Measurements from ENCODE around the gene NRIP3. TPM values are rescaled to one million over a fixed set of nuclear protein-coding genes. Genes with fewer than 3 reads are reported as not detected.

Gene NRIP3
- total RNA-seq = 24.9 TPM

DNA sequence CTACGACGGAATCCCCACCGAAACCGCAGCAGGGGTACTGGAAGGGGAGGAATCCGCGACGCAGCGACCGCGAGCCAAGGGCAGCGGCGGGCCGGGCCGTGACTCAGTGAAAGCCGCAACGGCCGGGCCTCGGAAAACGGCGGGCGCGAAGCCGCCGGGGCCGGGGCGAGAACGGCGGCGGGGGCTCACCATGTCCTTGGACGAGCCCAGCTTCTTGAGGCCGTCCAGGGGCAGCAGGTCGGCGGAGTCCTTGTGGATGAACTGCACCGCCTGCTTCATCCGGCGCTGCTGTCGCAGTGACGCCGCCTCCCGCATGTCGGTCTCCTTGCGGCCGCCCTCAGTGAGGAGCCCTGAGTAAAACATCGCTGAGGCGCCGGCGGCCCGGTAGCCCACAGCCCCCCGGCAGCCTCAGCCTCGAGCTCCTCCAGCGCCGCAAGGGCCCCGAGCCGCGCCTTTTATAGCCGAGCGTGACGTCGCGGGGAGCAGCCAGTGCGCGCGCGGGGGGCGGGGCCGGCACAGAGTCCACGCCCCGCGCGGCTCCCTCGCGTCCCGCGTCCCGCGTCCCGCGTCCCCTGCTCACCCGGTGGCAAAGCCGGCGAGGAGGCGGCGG, at the start of gene NRIP3:
NRIP3 (minus strand) TSS at position 429 of the 610 bp plus-strand sequence; CDS start at position 363, 66 bp downstream.
- DNase-seq (ENCODE audit: low spot score in 2 of 2) = peak; percentile 75 to 88
- no peak for FAIRE-seq

DNA sequence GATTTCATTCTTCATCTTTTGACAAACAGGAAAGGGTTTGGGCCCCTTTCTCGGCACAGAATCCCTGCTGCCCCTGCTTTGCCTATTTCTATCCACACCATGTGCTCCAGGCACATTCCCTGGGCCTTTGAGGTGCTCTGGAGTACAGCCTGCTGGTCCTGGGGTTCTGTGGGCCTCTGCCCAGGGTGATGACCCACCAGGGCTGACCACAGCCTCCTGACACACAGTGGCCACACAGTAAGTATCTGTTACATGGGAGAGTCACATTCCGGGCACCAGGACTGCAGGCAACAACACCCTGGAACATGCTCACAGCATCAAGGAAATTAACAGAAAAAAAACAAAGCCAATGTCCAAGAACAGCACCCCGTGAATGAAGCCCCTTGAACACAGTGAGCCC, 48.5 kb upstream of the NRIP3 start:
- DNase-seq (ENCODE audit: low spot score in 2 of 2) (no peak), FAIRE-seq (no peak)

DNA sequence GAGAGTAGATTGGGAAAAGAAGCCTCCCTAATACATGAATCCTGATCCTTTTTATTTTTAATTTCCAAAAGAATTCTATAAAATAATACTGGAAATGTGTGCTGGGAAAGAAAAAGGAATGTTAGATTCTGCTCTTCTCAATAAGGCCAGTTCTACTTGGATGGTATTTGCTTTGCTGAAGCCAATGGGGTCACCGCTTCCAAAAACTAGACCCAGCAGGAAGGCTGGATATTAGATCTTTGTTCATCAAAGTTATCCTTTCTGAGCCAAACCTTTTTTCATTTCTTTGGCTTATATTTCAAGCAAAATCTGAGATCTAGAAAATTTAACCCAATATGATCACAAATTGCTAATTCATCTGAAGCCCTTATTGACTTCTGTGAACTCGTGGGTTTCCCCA, 46.2 kb upstream of the NRIP3 start:
- DNase-seq (ENCODE audit: low spot score in 2 of 2) (no peak), FAIRE-seq (no peak)

DNA sequence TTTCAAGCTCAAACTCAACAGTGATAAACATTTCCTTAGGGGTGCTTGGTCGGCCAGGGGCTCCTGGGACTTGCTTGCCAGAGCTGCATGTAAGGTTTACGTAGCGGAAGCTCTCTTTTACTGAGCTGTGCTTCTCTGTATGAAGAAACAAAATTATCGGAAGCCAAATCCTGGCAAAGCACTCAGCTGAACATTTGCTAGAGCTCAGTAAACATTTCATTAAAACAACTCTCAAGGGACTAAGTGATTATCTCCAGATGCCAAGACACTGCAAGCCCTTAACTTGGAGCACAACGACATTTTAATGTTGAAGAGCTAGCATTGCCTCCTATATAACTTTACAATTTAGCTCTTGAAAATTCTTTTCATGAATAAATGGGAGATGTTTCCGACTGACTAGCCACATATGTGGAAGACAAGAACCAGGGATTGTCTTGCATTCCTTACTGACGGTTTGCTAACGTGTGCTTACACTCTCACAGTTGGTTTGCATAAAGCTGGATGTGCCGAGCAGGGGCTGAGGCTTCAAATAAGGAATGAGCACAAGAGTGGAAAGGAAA, 44.2 kb upstream of the NRIP3 start:
- no peak for DNase-seq (ENCODE audit: low spot score in 2 of 2)
- no peak for FAIRE-seq

DNA sequence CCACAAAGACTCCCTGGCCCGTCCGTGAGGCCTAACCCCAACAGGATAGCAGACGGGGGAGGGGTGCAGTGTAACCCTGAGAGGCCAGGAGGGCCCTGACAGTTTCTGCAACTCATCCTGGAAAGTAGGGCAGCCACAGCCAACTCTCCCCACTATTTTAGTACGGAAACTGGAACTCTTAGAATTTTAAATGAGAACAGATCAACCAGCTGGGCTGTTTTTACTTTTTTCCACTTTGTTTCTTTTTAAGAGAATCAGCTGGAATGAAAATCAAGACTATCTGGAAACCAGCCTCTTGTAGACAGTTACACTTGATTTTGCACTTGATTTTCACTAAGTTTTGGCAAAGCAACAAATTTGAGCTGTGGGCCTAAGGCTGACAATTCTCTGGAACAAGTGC, 42.7 kb upstream of the NRIP3 start:
- FAIRE-seq = no peak
- DNase-seq (ENCODE audit: low spot score in 2 of 2) = no peak

DNA sequence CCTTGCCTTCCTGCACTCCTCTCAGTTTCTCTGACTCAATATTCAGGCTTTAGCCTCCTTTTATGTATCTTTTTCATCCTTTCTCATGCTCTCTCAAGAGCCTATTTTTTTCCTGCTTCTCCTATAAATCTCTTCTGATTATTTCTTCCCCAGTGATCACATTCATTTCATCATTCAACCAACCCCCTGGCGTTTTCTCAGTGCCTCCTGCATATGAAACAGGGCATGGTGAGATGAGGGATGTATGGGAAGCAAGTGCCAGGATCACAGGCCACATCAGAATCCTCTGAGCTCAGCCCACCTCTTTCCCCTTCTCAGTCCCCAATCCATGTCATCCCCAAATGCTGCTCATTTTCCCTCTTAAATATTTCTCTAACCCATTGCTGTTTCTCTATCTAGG, 38.7 kb upstream of the NRIP3 start:
- no peak for FAIRE-seq
- no peak for DNase-seq (ENCODE audit: low spot score in 2 of 2)

DNA sequence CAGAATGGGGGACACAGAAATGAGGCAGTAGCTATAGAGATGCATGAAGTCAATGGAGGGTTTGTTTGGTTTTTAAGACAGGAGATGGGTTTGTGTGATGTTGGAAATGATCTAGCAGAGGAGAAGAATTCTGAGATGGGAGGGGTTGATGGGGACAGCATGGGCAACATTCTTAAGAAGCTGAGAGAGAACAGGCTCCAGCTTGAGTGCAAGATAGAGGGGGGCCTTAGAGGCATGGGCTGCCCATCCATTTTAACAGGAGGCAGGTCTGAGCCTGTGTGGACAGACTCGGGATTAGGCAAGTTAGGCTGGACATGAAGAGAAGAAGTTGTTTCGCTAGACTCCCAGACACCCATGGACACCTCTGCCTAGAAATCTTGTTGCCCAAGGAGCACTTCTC, 37.9 kb upstream of the NRIP3 start:
- FAIRE-seq (no peak), DNase-seq (ENCODE audit: low spot score in 2 of 2) (no peak)

DNA sequence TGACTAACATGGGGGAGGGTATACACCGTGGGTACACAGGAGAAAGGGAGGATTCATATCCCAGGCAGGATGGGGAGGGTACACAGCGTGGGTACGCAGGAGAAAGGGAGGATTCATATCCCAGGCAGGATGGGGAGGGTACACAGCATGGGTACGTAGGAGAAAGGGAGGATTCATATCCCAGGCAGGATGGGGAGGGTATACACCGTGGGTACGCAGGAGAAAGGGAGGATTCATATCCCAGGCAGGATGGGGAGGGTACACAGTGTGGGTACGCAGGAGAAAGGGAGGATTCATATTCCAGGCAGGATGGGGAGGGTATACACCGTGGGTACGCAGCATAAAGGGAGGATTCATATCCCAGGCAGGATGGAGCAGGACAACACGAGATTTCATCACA, 36.6 kb upstream of the NRIP3 start:
- FAIRE-seq = no peak
- no peak for DNase-seq (ENCODE audit: low spot score in 2 of 2)

DNA sequence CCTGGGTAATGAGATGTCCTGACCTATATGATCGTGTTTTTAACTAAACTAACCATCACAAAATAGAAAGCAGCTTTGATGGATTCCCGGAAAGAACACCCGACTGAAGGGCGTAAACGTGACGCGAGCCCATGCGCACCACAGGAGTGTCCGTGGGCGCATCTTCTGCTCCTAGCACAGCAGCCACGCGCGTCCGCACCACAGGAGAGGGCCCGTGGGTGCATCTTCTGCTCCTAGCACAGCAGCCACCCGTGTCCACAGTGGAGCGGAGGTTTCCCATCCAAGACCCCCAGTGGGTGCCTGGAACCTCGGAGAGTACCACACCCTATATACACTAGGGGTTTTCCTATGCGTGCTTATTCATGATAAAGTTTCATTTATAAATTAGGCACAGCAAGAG, 36.1 kb upstream of the NRIP3 start:
- no peak for DNase-seq (ENCODE audit: low spot score in 2 of 2)
- no peak for FAIRE-seq

DNA sequence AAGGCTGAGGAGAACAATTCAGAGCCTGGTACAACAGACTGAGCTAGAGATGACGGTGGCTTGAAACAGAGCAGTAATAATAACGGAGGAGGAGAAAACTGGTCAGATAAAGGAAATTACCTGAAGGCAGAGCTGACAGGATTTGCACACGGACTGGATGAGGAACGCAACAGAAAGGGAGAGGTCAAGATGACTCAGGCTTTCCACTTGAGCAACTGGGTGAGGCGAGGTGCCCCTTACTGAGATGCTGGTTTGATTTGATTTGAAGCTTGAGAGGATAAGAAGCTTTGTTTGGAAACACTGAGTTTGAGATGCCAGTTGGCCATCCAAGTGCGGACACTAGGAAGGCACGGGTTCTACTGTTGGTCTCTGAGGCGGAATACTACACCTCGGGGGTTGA, 35.4 kb upstream of the NRIP3 start:
- DNase-seq (ENCODE audit: low spot score in 2 of 2) (no peak), FAIRE-seq (no peak)

DNA sequence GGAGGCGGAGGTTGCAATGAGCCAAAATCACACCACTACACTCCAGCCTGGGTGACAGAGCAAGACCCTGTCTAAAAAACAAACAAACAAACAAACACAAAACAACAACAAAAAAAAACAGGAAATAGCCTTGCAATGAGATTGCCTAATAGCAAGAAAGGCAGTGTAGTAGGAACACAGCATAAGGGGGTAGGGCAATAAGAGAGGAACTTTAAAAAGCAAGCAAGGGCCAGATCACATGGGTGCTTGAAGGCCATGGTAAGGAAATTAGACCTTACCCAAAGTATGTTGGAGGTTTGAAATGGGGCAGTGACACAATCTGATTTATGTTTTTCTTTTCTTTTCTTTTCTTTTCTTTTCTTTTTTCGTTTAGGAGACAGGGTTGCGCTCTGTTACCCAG, 34.7 kb upstream of the NRIP3 start:
- FAIRE-seq (no peak), DNase-seq (ENCODE audit: low spot score in 2 of 2) (no peak)

DNA sequence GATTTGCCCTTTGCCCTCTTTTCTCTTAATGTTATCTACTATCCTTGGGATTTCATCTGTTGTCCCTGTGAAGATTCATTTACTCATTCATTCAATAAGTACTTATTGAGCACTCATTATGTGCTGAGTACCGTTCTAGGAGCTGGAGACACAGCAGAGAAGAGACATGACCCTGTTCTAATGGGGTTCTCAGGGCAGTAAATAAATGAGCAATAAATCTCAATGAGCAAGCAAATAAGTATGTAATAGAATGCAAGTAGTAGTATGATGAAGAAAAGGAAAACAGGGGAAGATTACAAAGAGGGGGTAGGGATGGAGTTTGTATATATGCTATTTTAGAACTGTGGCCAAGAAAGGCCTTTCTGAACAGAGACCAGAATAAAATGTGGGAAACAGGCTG, 34.2 kb upstream of the NRIP3 start:
- no peak for DNase-seq (ENCODE audit: low spot score in 2 of 2)
- no peak for FAIRE-seq

DNA sequence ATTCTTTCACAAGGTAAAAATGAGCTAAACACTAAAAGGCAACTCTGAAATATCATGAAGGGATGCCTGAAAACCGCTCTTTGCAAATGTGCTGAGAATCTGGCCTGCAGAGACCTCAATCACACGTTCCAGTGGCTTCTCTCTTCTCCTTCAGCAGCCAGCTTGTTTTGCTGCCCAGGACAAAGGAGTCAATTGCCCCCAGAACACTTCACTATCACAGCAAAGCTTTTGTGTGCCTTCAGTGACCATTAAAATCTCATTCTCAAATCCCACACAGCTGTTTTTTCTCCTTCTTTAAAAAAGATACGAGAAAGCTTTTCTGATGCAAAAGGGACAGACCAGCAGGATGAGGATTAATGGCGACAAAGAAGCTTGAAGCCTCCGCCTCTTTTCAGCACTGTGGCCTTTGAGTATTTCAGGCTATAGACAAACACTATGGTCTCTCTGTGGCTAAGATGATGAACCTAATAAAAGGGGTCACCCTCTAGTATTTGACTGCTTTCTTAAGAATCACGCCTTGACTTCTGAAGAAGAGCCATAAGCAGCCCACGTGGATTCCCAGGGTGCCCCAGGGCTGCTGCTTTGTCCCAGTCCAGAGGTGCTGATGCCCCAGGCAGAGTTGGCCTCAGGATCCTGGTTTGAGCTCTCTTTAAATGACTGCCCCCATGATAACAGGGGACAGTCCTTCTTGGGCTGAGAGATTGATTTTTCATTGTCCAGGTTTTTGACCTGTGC, 33.4 kb upstream of the NRIP3 start:
- DNase-seq (ENCODE audit: low spot score in 2 of 2) (no peak), FAIRE-seq (no peak)

DNA sequence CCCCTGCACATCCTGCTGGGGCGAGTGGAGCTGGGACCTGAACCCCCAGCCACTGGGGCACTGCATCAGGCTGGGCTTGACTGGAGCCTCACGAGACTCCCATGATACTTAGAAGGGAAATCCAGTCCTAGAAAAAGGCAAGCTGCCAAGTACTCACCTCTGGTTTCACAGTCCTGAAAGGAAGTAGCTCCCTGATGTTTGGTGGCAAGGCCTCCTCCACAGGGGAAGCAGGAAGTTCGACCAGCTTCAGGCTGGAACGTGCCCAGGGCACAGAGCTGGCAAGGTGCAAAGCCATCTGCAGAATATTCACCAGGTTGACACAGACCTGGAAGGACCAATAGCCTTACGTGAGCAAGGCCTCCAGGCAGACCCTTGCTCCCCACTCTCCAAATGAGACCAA, 26.8 kb upstream of the NRIP3 start:
- FAIRE-seq = no peak
- no peak for DNase-seq (ENCODE audit: low spot score in 2 of 2)

DNA sequence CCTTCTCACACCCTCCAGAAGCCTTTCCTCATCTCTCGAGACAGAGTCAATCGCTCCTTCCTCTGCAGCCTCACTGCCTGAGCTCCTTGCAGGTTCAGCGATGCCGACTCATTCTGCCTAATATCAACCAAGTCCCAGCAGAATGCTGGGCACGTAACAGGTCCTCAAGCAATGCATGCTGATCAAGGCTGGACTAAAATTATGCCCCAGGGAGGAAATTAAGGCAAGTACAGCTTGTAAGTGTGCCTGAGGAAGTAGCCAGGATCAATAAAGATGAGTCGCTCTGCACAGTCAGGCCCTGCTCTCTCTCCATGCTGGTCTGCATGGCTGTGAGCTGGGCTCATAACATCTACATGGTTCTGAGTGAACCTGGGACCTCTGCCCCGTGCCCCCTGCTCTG, 25.6 kb upstream of the NRIP3 start:
- FAIRE-seq = no peak
- no peak for DNase-seq (ENCODE audit: low spot score in 2 of 2)

DNA sequence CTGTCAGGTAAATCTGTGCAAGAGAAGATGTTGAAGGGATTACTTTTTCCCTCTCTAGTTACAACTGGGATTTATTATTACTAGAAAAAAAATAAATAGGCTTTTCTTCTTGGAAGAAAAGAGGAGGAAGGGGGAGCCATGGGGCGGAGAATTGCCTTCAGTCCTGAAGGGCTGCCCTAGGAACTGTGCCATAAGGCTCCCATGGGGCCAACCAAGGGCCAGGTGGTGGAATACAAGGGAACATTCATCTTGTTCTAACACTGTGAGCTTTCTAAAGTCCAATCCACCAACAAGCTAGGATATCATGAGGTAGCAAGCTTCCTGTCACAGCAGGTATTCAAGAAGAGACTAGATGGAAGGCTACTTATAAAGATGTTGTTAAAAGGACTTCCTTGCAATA, 24.8 kb upstream of the NRIP3 start:
- DNase-seq (ENCODE audit: low spot score in 2 of 2) (no peak), FAIRE-seq (no peak)

DNA sequence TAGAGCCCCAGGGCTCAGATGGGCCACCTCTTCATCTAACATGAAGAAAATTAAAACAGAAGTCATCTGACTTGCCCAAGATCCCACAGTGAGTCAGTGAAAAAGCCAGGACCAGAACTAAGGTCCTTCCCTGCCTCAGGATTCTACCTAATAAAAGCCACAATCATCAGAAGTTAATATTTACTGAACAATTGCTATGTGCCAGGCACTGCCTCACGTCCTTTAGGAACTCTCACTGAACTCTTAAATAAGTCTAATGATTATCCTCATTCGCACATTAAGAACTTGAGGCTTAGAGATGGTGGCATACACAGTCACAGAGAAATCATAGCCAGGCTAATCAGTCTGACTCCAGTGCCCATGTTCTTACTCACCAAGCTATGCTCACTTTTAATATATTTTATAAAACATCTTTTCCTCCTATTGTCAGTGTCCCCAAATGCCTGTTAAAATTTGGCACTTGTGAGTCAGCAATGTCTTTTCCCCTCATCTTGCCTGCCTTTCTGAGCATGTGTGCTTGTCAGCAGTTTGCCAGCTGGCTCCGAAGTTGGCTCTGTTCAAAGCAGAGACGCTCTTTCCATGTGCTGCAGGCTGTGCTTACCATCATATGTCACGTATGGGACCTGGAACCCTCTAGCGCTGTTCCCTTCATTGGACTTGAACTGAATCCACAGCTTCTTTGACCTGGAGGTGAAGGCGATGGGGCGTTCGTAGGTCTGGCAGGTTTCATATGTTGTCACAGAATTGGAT, 21.5 kb upstream of the NRIP3 start:
- DNase-seq (ENCODE audit: low spot score in 2 of 2) (no peak), FAIRE-seq (no peak)

DNA sequence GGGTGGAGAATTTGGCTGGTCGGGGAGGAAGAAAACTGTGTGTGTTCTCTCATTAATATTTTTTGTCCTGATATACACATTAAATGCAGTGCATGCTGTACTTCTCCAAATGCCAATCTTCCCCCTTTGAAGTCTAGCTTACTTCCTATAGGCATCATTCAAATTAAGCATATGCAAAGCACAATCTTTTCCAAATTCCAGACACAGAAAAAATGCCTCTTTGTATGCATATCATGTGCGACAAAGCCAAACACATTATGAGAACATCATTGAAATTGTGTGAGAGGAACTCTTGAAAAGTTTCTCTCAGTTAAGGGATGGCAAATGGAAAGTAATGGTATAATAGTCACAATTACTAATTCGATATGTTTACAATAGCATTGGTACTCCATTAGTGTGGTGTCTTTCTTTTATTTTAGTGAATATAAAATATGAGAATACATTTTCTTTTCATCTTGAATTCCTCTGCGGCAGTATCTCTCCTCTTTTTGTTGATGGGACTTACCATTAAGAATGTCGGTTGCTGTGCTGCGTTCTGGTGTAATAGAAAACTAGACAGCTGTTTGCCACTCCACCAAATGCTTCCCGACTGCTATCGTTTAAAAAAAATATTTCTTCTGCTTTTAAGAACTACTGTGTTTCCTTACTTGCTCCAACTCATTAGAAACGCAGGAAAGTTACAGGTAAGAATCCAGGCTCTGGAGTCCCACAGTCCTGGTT, 19.3 kb upstream of the NRIP3 start:
- DNase-seq (ENCODE audit: low spot score in 2 of 2) (no peak), FAIRE-seq (no peak)

DNA sequence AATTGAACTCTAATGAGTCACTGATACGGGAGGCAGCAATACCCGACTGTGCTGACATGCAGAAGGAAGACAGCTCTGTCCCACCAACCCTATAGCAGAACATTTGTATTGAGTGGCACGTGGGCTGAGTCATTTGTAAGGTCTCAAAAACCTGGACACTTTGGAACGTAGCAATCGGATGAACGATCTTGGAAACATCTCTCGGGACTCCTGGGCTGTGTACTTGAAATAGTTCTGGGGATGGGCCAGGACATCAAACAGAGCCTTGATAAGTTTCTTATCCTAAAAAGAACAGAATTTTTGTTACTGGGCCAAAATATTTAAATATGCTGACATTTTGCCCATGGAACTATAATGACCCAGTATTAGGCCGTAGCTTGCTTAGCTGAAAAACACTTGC, 17.1 kb upstream of the NRIP3 start:
- DNase-seq (ENCODE audit: low spot score in 2 of 2) = no peak
- FAIRE-seq = no peak

DNA sequence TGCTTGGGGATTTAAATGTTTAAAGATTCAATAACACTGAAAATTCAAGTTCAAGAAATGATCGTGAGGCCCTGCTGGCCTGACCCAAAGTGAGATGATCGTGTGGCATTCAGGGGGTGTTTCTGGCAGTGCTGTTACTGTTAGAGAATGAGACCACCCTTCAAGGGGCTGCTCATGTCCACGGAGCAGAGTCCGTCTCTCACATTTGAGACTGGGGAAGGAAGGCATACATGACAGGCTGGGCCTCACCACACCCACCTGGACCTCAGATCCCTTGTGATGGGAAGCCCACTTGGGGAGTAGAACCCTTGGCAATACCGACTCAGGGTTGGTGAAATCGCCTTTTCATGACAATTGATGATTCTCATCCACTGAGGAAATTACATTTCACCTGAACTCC, 16.1 kb upstream of the NRIP3 start:
- DNase-seq (ENCODE audit: low spot score in 2 of 2) (no peak), FAIRE-seq (no peak)

DNA sequence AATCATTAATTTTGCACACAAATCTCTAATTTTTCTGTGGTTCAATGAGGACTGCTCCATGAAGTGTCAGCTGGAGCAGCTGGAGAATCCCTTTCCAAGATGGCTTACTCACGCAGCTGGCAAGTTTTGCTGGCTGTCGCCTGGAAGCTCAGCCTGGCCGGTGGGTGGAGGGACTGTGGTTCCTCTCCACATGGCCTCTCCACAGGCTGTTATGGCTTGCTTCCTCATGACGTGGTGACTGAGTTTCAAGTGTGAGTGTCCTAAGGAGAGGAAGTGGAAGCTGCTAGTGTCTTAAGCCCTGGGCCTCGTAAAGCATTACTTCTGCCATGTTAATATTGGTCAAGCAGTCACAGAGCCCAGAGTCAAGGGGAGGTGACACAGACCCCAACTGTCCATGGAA, 14.0 kb upstream of the NRIP3 start:
- FAIRE-seq = no peak
- no peak for DNase-seq (ENCODE audit: low spot score in 2 of 2)

Data from frontal cortex (tissue), 4 donors.